Neural cell (in vitro differentiated cells): ENCODE measurements around the gene FNDC3B. TPM values are rescaled to one million over a fixed set of nuclear protein-coding genes. Genes with fewer than 3 reads are reported as not detected.

Experiments
- H2AFZ ChIP-seq: fragments of 200-600, 300-800 bp; sonication (generic), shearing (Covaris generic); 2 replicates; pipeline ENCODE4 v1.6.0; 2014; ENCODE audit warnings: low read depth, mild to moderate bottlenecking, antibody characterized with exemption, low read length, moderate library complexity
- H3F3A ChIP-seq: fragments of 200-600 bp; shearing (Covaris generic); 2 replicates; pipeline ENCODE4 v1.6.1; 2016; ENCODE audit warnings: mild to moderate bottlenecking, moderate library complexity, mixed read lengths, antibody characterized with exemption, low read length; ENCODE audit not compliant: insufficient read depth, poor library complexity, severe bottlenecking
- H3K27ac ChIP-seq: fragments of 200-600, 300-800 bp; sonication (generic), shearing (Covaris generic); 2 replicates; pipeline ENCODE4 v1.5.1; 2014; ENCODE audit warnings: mild to moderate bottlenecking, low read length, moderate library complexity
- H3K27me3 ChIP-seq: fragments of 300-800, 200-600 bp; sonication (generic), shearing (Covaris generic); 2 replicates; pipeline ENCODE4 v1.6.0; 2014; ENCODE audit warnings: mild to moderate bottlenecking, low read depth, low read length, moderate library complexity; ENCODE audit not compliant: insufficient read depth
- H3K36me3 ChIP-seq: fragments of 300-800, 200-600 bp; sonication (generic), shearing (Covaris generic); 2 replicates; pipeline ENCODE4 v1.5.1; 2014; ENCODE audit warnings: mild to moderate bottlenecking, antibody characterized with exemption, low read length, moderate library complexity; ENCODE audit not compliant: insufficient read depth
- H3K4me2 ChIP-seq: fragments of 300-800, 200-600 bp; sonication (generic), shearing (Covaris generic); 2 replicates; pipeline ENCODE4 v1.6.0; 2014; ENCODE audit warnings: mild to moderate bottlenecking, low read length
- H3K4me3 ChIP-seq: fragments of 300-800, 200-600 bp; sonication (generic), shearing (Covaris generic); 2 replicates; pipeline ENCODE4 v1.5.1; 2014; ENCODE audit warnings: mild to moderate bottlenecking, low read length, moderate library complexity
- H3K79me2 ChIP-seq: fragments of 200-600 bp; shearing (Covaris generic); replicated peaks from 2 replicates; pipeline ENCODE4 v1.6.0; 2014; ENCODE audit warnings: mild to moderate bottlenecking, low read length, moderate library complexity; ENCODE audit not compliant: insufficient read depth
- H3K9ac ChIP-seq: fragments of 300-800, 200-600 bp; sonication (generic), shearing (Covaris generic); 2 replicates; pipeline ENCODE4 v1.6.1; 2016; ENCODE audit warnings: mild to moderate bottlenecking, low read length, mixed read lengths
- H3K9me2 ChIP-seq: fragments of 200-600 bp; shearing (Covaris generic); 2 replicates; pipeline ENCODE4 v1.6.1; 2016; ENCODE audit warnings: mild to moderate bottlenecking, low read length, mixed read lengths; ENCODE audit not compliant: insufficient read depth
- H3K9me3 ChIP-seq: fragments of 200-600, 300-800 bp; sonication (generic), shearing (Covaris generic); 2 replicates; pipeline ENCODE4 v1.6.1; 2016; ENCODE audit warnings: mild to moderate bottlenecking, mixed run types, low read length, moderate library complexity, mixed read lengths
- H4K20me1 ChIP-seq: fragments of 200-600 bp; shearing (Covaris generic); 2 replicates; pipeline ENCODE4 v1.6.1; 2016; ENCODE audit warnings: mild to moderate bottlenecking, mixed run types; ENCODE audit not compliant: insufficient read depth
- CTCF ChIP-seq: fragments of 450-650 bp; IDR thresholded peaks from 2 replicates; pipeline ENCODE4 v1.5.1; 2014; ENCODE audit warnings: antibody characterized with exemption, mild to moderate bottlenecking, moderate library complexity; ENCODE audit not compliant: poor library complexity, severe bottlenecking
- EP300 ChIP-seq: fragments of 450-650 bp; conservative IDR thresholded peaks from 2 replicates; pipeline ENCODE4 v1.6.1; 2014; ENCODE audit warnings: antibody characterized with exemption, mild to moderate bottlenecking, moderate library complexity; ENCODE audit not compliant: poor library complexity, severe bottlenecking
- EZH2 ChIP-seq: fragments of 200-600, 300-800 bp; shearing (Covaris generic), sonication (generic); IDR thresholded peaks from 2 replicates; pipeline ENCODE4 v1.6.1; 2014; ENCODE audit warnings: antibody characterized with exemption, low read length, borderline replicate concordance, mild to moderate bottlenecking; ENCODE audit not compliant: insufficient read depth, poor library complexity, severe bottlenecking
- MXI1 ChIP-seq: fragments of 450-650 bp; conservative IDR thresholded peaks from 2 replicates; pipeline ENCODE4 v1.6.1; 2014; ENCODE audit warnings: antibody characterized with exemption, mild to moderate bottlenecking; ENCODE audit not compliant: poor library complexity, severe bottlenecking
- POLR2AphosphoS5 ChIP-seq: IDR thresholded peaks from 2 replicates; pipeline ENCODE4 v1.6.1; 2012
- RAD21 ChIP-seq: fragments of 450-650 bp; conservative IDR thresholded peaks from 2 replicates; pipeline ENCODE4 v1.6.1; 2014; ENCODE audit warnings: antibody characterized with exemption, mild to moderate bottlenecking, moderate library complexity
- REST ChIP-seq: IDR thresholded peaks from 2 replicates; pipeline ENCODE4 v1.6.1; 2012; ENCODE audit warnings: borderline replicate concordance
- SMC3 ChIP-seq: fragments of 450-650 bp; conservative IDR thresholded peaks from 2 replicates; pipeline ENCODE4 v1.6.1; 2014; ENCODE audit warnings: antibody characterized with exemption, mild to moderate bottlenecking, moderate library complexity; ENCODE audit not compliant: poor library complexity
- TAF1 ChIP-seq: IDR thresholded peaks from 2 replicates; pipeline ENCODE4 v1.6.1; 2012; ENCODE audit warnings: low read depth
- polyA plus RNA-seq: library from polyadenylated mRNA; depleted of rRNA; stranded (reverse); fragments of >200 nt; gene quantifications from 2 replicates; pipeline ENCODE4 v1.2.3, GENCODE V29; 2014

FNDC3B gene
- polyA plus RNA-seq, 1 donor from 2014 or later = 4.9 TPM

GRCh38 chr3:172198428-172198827 is 159.1 kb downstream of the FNDC3B start:
- no peaks in the 10 kb centered on the region for H4K20me1 ChIP-seq
- peaks cover 3% of the 10 kb centered on the region for H3F3A ChIP-seq
- no peaks in the 10 kb centered on the region for H3K9me3 ChIP-seq
- no peaks in the 10 kb centered on the region for H3K36me3 ChIP-seq
- no peak overlapping the region for H2AFZ ChIP-seq
- no peaks in the 10 kb centered on the region for H3K9me2 ChIP-seq
- TF ChIP-seq POLR2AphosphoS5 = no peak
- no peak for TF ChIP-seq EZH2
- H3K9ac ChIP-seq = no peak overlapping the region
- no peak overlapping the region for H3K4me2 ChIP-seq
- no peak overlapping the region for H3K27ac ChIP-seq
- peaks cover 10% of the 10 kb centered on the region for H3K79me2 ChIP-seq
- no peak overlapping the region for H3K4me3 ChIP-seq
- no peaks in the 10 kb centered on the region for H3K27me3 ChIP-seq

- H3K27ac ChIP-seq = no peak overlapping the region
- TF ChIP-seq CTCF (no peak), SMC3 (no peak), RAD21 (no peak), REST (no peak), POLR2AphosphoS5 (no peak), EZH2 (no peak), EP300 (no peak), TAF1 (no peak), MXI1 (no peak)
- no peak overlapping the region for H3K4me2 ChIP-seq
- H2AFZ ChIP-seq = no peak overlapping the region
- no peaks in the 10 kb centered on the region for H3K27me3 ChIP-seq
- H3F3A ChIP-seq = peaks cover under 1% of the 10 kb centered on the region
- H3K9me2 ChIP-seq = no peaks in the 10 kb centered on the region
- no peaks in the 10 kb centered on the region for H3K9me3 ChIP-seq
- H3K36me3 ChIP-seq = no peaks in the 10 kb centered on the region
- H3K79me2 ChIP-seq = peaks cover 7% of the 10 kb centered on the region
- no peak overlapping the region for H3K4me3 ChIP-seq
- H4K20me1 ChIP-seq = no peaks in the 10 kb centered on the region
- H3K9ac ChIP-seq = no peak overlapping the region
These were observed 160.5 kb downstream of the FNDC3B start for GRCh38 chr3:172199850-172200369.
